ENCODE measurements around the gene TMOD1.
A peak's percentile ranks its signal among the peaks of the same experiment; 100 is the strongest.

The TMOD1 gene

DNA sequence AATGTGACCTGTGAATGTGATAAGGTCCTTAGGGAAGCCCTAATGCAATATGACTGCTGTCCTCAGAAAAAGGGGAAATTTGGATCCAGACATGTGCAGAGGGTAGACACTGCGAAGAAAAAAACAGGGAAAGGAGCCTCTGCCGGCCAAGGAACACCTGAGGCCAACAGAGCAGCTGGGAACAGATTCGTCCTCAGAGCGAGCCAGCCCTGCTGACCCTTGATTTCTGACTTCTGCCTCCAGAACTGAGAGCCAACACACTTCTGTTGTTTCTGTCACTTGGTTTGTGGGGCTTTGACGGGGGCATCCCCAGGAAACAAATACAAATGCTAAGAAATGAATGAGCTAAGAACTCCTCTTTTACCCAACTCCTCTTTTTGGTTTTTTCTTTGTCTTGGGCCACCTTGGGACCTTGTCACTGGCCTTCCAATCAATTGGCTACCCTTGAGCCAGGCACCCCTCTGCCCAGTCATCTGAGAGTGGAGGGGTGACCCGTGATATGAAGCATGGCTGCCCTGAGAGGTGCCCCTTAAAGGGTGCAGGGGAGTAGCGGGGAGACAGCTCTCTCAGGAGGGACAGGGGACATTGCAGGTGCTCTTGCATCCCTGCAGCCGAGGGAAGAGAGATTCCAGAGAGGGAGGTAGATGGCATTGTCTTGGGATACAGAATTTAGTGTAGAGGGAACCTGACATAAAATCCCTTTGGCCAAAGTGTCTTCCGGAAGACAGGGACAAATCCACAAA lies 16.9 kb downstream of the TMOD1 start:
- ATAC-seq, result no peak
- no peak for TF ChIP-seq PPARA (CRISPR knock-in tag; IDR thresholded peaks at IDR 0.05; ENCODE audit: borderline replicate concordance)
- TF ChIP-seq ZFP3 (CRISPR knock-in tag; IDR thresholded peaks at IDR 0.05), result no peak
- no peak for TF ChIP-seq ZC3H10 (CRISPR knock-in tag; IDR thresholded peaks at IDR 0.05)
- no peak for TF ChIP-seq GLIS3 (CRISPR knock-in tag; IDR thresholded peaks at IDR 0.05)
- no peak for TF ChIP-seq OSR1 (CRISPR knock-in tag; IDR thresholded peaks at IDR 0.05)
- no peak for TF ChIP-seq ARNTL (CRISPR knock-in tag; IDR thresholded peaks at IDR 0.05; ENCODE audit: borderline replicate concordance, low read depth)
- TF ChIP-seq, protein P1, sequence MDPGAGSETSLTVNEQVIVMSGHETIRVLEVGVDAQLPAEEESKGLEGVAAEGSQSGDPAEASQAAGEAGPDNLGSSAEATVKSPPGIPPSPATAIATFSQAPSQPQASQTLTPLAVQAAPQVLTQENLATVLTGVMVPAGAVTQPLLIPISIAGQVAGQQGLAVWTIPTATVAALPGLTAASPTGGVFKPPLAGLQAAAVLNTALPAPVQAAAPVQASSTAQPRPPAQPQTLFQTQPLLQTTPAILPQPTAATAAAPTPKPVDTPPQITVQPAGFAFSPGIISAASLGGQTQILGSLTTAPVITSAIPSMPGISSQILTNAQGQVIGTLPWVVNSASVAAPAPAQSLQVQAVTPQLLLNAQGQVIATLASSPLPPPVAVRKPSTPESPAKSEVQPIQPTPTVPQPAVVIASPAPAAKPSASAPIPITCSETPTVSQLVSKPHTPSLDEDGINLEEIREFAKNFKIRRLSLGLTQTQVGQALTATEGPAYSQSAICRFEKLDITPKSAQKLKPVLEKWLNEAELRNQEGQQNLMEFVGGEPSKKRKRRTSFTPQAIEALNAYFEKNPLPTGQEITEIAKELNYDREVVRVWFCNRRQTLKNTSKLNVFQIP (CRISPR knock-in tag; IDR thresholded peaks at IDR 0.05; ENCODE audit: borderline replicate concordance, low read depth), result no peak
- TF ChIP-seq, protein P2, sequence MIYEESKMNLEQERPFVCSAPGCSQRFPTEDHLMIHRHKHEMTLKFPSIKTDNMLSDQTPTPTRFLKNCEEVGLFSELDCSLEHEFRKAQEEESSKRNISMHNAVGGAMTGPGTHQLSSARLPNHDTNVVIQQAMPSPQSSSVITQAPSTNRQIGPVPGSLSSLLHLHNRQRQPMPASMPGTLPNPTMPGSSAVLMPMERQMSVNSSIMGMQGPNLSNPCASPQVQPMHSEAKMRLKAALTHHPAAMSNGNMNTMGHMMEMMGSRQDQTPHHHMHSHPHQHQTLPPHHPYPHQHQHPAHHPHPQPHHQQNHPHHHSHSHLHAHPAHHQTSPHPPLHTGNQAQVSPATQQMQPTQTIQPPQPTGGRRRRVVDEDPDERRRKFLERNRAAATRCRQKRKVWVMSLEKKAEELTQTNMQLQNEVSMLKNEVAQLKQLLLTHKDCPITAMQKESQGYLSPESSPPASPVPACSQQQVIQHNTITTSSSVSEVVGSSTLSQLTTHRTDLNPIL (CRISPR knock-in tag; IDR thresholded peaks at IDR 0.05; ENCODE audit: low read depth), result no peak
- no peak for TF ChIP-seq BACH2 (CRISPR knock-in tag; IDR thresholded peaks at IDR 0.05; ENCODE audit: borderline replicate concordance)
- TF ChIP-seq ZNF565 (CRISPR knock-in tag; conservative IDR thresholded peaks at IDR 0.05; ENCODE audit: low read depth), result no peak
- no peak for TF ChIP-seq TOX (CRISPR knock-in tag; IDR thresholded peaks at IDR 0.05; ENCODE audit: borderline replicate concordance)
- no peak for TF ChIP-seq SNAI2 (CRISPR knock-in tag; IDR thresholded peaks at IDR 0.05)
- TF ChIP-seq, protein P3, sequence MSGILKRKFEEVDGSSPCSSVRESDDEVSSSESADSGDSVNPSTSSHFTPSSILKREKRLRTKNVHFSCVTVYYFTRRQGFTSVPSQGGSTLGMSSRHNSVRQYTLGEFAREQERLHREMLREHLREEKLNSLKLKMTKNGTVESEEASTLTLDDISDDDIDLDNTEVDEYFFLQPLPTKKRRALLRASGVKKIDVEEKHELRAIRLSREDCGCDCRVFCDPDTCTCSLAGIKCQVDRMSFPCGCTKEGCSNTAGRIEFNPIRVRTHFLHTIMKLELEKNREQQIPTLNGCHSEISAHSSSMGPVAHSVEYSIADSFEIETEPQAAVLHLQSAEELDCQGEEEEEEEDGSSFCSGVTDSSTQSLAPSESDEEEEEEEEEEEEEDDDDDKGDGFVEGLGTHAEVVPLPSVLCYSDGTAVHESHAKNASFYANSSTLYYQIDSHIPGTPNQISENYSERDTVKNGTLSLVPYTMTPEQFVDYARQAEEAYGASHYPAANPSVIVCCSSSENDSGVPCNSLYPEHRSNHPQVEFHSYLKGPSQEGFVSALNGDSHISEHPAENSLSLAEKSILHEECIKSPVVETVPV (CRISPR knock-in tag; IDR thresholded peaks at IDR 0.05), result no peak

DNA sequence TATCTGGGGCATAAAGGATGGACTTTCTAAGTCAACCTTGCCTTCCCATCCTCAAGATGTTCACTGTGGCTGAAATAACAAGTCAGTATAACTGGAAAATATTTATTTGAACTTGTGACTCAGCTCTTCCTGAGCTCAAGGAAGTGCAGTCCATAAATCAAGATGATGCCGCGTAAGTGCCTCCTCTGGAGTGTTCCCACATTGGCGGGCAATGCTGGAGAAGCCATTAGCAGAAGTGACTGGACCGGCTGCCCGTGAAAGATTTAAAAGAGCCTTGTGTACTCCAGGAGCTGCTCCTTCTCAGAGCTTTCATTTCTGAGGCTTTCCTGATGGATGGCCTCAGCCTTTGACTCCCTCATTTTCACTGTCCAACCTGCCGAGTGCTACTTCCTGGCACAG lies 17.4 kb downstream of the TMOD1 start:
- ATAC-seq, result peak; percentile 55
- peak; percentile 93 for TF ChIP-seq ISL1 (CRISPR knock-in tag; IDR thresholded peaks at IDR 0.05)
- TF ChIP-seq ARNTL (CRISPR knock-in tag; IDR thresholded peaks at IDR 0.05; ENCODE audit: borderline replicate concordance, low read depth), result no peak
- TF ChIP-seq, protein P4, sequence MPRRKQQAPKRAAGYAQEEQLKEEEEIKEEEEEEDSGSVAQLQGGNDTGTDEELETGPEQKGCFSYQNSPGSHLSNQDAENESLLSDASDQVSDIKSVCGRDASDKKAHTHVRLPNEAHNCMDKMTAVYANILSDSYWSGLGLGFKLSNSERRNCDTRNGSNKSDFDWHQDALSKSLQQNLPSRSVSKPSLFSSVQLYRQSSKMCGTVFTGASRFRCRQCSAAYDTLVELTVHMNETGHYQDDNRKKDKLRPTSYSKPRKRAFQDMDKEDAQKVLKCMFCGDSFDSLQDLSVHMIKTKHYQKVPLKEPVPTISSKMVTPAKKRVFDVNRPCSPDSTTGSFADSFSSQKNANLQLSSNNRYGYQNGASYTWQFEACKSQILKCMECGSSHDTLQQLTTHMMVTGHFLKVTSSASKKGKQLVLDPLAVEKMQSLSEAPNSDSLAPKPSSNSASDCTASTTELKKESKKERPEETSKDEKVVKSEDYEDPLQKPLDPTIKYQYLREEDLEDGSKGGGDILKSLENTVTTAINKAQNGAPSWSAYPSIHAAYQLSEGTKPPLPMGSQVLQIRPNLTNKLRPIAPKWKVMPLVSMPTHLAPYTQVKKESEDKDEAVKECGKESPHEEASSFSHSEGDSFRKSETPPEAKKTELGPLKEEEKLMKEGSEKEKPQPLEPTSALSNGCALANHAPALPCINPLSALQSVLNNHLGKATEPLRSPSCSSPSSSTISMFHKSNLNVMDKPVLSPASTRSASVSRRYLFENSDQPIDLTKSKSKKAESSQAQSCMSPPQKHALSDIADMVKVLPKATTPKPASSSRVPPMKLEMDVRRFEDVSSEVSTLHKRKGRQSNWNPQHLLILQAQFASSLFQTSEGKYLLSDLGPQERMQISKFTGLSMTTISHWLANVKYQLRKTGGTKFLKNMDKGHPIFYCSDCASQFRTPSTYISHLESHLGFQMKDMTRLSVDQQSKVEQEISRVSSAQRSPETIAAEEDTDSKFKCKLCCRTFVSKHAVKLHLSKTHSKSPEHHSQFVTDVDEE (CRISPR knock-in tag; IDR thresholded peaks at IDR 0.05), result no peak
- no peak for TF ChIP-seq SNAI2 (CRISPR knock-in tag; IDR thresholded peaks at IDR 0.05)
- TF ChIP-seq PPARA (CRISPR knock-in tag; IDR thresholded peaks at IDR 0.05; ENCODE audit: borderline replicate concordance), result no peak
- no peak for TF ChIP-seq GLIS3 (CRISPR knock-in tag; IDR thresholded peaks at IDR 0.05)
- no peak for TF ChIP-seq TOX (CRISPR knock-in tag; IDR thresholded peaks at IDR 0.05; ENCODE audit: borderline replicate concordance)

DNA sequence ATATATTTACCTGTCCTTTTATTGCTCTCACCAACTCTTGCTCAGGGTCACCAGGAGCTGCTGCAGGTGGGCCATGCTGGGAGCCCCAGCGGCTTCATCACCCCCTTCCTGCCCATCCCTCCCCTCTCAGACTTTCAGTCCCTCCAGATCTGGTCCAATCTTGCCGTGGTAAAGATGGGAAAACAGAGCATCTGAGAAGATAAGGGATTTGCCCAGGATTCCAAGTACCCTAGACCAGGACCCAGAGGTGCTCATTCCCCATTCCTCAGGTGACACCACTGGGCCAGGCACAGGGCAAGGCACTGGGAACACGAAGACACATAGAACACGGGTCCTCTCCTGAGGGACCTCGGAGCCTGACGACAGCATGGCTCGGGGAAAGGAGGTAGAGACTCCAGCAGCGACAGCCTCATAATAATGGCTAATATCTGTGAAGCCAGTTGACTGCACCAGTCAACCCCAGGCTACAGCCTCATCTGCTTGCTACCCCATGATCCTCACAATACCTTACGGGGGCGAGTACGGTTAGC lies 18.0 kb downstream of the TMOD1 start:
- TF ChIP-seq, protein P4 (CRISPR knock-in tag; IDR thresholded peaks at IDR 0.05), result no peak
- TF ChIP-seq OSR1 (CRISPR knock-in tag; IDR thresholded peaks at IDR 0.05) (no peak), ZNF70 (CRISPR knock-in tag; IDR thresholded peaks at IDR 0.05) (no peak), ZC3H10 (CRISPR knock-in tag; IDR thresholded peaks at IDR 0.05) (no peak), ARNTL (CRISPR knock-in tag; IDR thresholded peaks at IDR 0.05; ENCODE audit: borderline replicate concordance, low read depth) (no peak), BACH2 (CRISPR knock-in tag; IDR thresholded peaks at IDR 0.05; ENCODE audit: borderline replicate concordance) (no peak), TCF4 (CRISPR knock-in tag; IDR thresholded peaks at IDR 0.05; ENCODE audit: borderline replicate concordance) (no peak), ZNF8 (CRISPR knock-in tag; IDR thresholded peaks at IDR 0.05) (no peak), ESRRG (CRISPR knock-in tag; IDR thresholded peaks at IDR 0.05) (no peak), PPARA (CRISPR knock-in tag; IDR thresholded peaks at IDR 0.05; ENCODE audit: borderline replicate concordance) (no peak), SNAI2 (CRISPR knock-in tag; IDR thresholded peaks at IDR 0.05) (no peak), GLIS3 (CRISPR knock-in tag; IDR thresholded peaks at IDR 0.05) (no peak), ISL1 (CRISPR knock-in tag; IDR thresholded peaks at IDR 0.05) (no peak)
- TF ChIP-seq, protein P3 (CRISPR knock-in tag; IDR thresholded peaks at IDR 0.05), result no peak
- ATAC-seq, result no peak

All from SK-N-SH treated with all-trans-retinoic acid at 6 μM for 48 hours (cell line).